KOPT-K1 (cell line): ENCODE measurements around the gene GRIK4.

Experiments used
- H3K27ac ChIP-seq: fragments of 200-600 bp; sonication (generic); 2 replicates; pipeline ENCODE4 v1.5.1; 2016; ENCODE audit warnings: antibody characterized with exemption, mild to moderate bottlenecking, low read depth, low read length; ENCODE audit not compliant: poor library complexity, severe bottlenecking
- H3K36me3 ChIP-seq: fragments of 200-600 bp; sonication (generic); 2 replicates; pipeline ENCODE4 v1.5.1; 2017; ENCODE audit warnings: antibody characterized with exemption, mild to moderate bottlenecking, low read length, moderate library complexity; ENCODE audit not compliant: insufficient read depth
- H3K9me3 ChIP-seq: fragments of 200-600 bp; sonication (generic); 2 replicates; pipeline ENCODE4 v1.5.1; 2017; ENCODE audit warnings: antibody characterized with exemption, low read length, mild to moderate bottlenecking; ENCODE audit not compliant: insufficient read depth, poor library complexity, severe bottlenecking

GRIK4 gene

DNA sequence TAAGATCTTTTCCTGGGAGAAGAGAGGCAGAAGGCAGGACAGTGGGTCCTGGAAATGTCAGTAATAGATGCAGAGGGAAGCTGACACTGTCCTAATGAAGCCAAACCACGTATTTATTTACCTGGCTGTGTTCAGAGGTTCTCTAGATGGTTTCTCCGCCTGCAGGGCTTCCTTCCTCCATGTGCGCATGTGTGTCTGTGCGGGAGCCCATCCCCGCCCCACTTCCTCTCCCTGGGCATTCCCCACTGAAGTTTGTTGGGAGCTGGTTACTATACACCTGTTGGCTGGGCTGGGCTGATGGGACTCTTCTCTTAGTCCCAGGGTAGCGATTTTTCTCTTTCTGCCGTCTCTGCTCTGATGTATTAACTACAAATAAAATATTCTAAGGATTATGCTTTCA lies 307.5 kb downstream of the GRIK4 start:
- H3K9me3 ChIP-seq, result no peaks in the 10 kb centered on the region
- H3K27ac ChIP-seq, result no peak overlapping the region
- no peaks in the 10 kb centered on the region for H3K36me3 ChIP-seq

DNA sequence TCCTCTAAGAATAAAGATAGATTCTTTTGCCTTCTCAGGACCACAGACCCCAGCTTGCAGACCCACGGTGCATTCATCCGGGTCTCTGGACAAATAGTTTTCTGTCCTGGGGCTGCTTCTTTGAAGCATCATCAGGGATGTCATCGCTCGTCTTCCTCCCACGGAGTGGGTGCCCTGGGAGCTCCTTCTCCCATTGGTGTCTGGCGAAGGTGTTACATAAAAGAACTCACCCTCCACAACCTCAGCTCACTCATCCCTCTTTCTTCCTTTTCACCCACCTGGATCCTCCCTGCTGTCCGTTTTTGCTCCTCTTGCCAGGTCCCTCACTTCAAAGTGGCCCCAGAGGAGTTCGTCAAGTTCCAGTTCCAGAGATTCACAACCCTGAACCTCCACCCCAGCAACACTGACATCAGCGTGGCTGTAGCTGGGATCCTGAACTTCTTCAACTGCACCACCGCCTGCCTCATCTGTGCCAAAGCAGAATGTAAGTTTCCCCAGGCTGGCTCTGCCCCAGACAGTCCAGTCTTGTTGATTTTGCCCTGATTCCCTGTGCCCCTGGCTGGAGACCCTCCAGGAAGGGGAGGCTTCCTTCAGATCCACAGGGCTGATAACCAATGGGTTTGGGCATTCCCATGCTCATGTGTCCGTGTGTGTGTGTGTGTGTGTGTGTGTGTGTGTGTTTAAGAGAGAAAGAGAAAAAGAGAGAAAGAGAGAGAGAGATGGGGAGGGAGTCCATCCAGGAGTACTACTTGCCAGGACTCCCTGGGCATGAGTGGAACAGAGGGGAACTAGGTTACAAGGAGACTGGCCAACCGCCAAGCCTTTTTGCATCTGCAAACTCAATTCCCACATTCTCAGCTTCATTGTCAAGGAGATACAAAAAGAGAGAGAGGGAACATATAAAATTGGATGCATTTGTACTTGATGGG lies 308.2 kb downstream of the GRIK4 start:
- no peak overlapping the region for H3K27ac ChIP-seq
- H3K9me3 ChIP-seq, result no peaks in the 10 kb centered on the region
- no peaks in the 10 kb centered on the region for H3K36me3 ChIP-seq

DNA sequence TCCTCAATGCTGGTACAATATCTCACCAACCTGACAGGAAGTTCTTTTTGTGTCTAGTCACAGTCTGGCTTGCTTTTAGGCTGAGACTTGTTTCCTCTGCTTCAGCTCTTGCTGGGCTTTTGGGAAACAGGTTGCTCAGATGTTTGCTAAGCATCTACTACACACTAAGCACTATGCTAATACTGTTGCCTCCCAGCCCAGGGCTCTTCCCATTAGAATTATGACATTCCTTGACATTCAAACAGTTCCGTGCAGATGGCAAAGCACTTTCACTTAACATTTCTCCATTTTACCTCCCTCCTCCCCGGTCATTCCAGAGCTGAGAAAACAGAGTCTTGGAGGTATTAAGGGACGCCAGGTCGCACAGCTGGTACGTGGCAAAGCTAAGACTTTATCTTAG lies 311.6 kb downstream of the GRIK4 start:
- no peaks in the 10 kb centered on the region for H3K36me3 ChIP-seq
- H3K27ac ChIP-seq, result no peak overlapping the region
- no peaks in the 10 kb centered on the region for H3K9me3 ChIP-seq

DNA sequence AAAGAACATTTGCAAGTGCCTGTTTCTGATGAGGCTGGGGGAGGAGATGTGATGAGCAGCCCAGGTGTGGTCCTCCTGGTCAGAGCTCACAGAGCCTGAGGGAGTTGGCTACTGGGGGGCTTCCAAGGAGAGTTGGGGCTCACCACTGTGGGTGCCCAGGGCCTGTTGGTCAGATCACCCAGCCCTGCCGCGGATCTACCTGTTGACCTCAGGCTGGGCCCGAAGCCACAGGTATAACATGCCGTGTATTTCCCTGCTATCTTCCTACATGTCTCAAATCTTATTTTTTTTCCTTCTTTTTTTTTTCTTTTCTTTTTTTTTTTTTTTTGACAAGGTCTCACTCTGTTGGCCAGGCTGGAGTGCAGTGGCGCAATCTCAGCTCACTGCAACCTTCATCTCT lies 312.7 kb downstream of the GRIK4 start:
- Histone ChIP-seq H3K9me3 (no peaks in the 10 kb centered on the region), H3K36me3 (no peaks in the 10 kb centered on the region), H3K27ac (no peak overlapping the region)

DNA sequence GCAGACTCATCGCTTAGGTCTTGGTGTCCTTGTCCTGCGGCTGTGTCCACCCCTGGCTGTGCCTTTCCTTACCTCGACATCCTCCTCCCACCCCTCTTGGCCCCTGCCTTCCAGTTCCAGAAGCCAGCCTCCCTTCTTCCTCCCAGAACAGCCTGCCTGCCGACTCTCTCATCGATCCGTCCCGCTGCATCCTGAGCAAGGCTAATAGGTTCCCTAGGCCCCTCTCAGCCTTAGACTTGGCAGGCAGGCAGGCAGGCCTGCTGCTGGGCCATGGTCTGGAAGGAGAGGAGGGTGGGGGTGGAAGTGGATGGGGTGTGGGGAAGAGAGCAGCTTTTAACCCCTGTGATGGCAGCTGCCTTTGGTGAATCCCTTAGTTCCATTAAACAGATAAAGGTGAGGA lies 315.6 kb downstream of the GRIK4 start:
- H3K36me3 ChIP-seq, result no peaks in the 10 kb centered on the region
- no peaks in the 10 kb centered on the region for H3K9me3 ChIP-seq
- H3K27ac ChIP-seq, result no peak overlapping the region

DNA sequence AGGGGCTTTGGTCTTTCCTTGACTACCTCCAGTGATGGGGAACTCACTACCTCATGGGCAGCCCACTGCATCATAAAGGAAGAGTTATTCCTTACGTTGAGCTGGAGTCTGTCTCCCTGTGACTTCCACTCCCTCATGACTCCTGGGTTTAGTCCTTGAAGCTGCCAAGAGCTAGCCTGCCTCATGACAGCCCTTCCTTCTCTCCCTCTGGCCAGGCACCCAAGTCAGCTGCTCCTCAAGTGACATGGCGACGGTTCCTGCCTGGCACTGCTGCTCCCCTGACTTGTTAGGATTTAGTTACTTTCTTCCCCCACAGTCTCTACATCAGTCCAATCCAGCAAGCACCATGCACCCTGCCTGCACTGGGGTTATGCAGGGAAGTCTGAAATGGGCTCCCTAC lies 316.3 kb downstream of the GRIK4 start:
- Histone ChIP-seq H3K9me3 (no peaks in the 10 kb centered on the region), H3K27ac (no peak overlapping the region), H3K36me3 (no peaks in the 10 kb centered on the region)

DNA sequence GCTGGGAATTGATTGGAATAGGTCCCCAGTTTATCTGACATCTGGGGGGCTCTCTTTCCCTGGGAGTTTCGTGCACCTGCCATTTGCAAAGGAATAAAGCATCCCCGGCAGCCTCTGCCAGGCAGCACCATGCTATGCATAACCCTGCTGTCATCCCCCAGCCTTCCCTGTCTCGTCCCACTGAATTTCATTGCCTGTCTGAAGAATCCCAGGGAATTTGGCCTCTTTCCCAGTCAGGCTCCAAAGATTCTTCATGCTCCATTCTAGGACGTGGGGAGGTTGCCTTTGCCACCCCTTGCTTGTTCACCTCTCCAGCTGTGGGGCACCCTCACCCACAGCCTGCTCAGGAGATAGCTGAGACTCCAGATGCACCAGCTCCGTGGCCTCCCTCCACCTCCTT lies 317.3 kb downstream of the GRIK4 start:
- Histone ChIP-seq H3K36me3 (no peaks in the 10 kb centered on the region), H3K27ac (no peak overlapping the region), H3K9me3 (no peaks in the 10 kb centered on the region)

DNA sequence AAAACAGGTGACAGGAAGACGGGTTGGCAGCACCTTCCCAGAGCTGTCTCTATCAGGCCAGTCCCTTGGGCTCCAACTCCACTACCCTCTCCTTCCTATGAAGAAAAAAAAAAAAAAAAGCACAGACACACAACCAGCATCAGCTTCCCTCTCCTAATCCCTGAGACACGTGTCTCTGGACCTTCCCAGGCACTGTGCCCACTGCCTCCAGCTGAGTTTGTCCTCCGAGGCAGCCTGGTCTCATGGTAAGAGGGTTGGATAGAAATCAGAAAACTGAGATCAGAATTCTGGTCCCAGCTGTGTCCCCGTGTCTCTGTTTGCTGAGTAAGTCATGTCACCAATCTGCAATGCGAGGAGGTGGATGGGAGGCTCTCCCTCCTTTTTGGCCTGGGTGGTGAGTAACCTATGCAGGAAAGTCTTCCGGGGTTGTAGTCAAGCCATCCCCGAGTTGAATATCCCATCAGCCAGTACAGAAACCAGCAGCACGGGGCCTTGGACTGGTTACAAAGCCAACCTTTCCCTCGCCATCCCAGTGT lies 318.6 kb downstream of the GRIK4 start:
- no peaks in the 10 kb centered on the region for H3K36me3 ChIP-seq
- H3K27ac ChIP-seq, result no peak overlapping the region
- H3K9me3 ChIP-seq, result no peaks in the 10 kb centered on the region

DNA sequence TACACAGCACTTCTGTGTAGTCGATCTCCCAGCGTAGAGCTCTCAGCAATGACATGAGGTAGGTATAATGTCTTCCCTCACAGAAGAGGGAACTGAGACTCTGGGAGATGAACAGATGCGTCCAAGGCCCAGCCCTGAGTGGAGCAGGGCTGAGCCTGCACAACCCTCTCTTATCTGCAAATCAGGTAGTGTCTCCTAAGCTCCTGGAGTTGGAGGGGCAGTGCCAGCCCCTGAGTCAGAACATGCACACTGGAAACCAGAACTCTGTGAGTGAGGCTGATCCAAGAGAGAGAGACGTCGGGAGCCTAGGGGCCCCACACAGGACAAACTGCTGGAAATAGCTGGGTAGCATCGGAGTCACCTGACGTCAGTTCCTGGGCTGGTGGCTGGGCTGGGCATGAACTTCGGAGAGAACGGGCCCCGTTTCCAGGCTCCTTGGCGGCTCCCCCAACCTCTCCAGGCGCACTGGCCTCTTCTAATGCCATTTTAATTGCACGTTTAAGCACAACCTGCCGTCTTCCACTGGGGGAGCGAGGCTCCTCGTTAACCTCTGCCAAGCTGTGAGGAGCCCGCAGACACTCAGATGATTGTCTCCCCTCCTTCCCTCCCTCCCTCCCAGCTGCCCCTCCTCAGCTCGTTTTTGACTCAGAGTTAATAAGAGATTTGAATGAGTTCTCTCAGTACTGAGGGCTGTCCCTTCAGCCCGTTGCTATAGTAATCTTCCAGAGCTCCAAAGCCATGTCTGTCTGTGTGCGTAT lies 321.1 kb downstream of the GRIK4 start:
- Histone ChIP-seq H3K27ac (no peak overlapping the region), H3K9me3 (no peaks in the 10 kb centered on the region), H3K36me3 (no peaks in the 10 kb centered on the region)

DNA sequence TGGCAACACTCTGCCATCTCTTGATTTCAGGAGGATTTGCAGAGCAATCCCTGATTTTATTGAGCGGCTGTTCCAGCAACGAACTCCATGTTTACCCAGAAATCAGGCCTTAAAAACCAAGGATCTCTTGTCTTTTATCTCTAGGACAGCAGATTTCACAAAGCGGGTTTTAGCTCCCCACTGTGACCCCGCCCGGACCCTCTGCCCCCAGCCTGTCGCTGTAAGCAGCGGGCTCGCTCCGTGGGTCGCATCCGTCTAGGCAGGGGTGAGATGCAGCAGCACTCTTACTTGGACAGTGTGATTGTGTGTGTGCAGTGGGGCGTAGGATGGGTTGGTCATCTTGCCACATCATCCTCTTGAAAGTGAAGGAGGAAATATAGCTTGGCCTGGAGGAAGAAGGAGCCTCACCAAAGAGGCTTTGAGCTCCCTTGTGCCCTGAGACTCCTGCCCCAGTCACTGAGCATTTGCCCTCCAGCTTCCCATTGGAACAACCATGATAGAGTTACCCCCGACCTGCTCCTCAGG lies 323.2 kb downstream of the GRIK4 start:
- H3K27ac ChIP-seq, result no peak overlapping the region
- H3K9me3 ChIP-seq, result no peaks in the 10 kb centered on the region
- no peaks in the 10 kb centered on the region for H3K36me3 ChIP-seq

DNA sequence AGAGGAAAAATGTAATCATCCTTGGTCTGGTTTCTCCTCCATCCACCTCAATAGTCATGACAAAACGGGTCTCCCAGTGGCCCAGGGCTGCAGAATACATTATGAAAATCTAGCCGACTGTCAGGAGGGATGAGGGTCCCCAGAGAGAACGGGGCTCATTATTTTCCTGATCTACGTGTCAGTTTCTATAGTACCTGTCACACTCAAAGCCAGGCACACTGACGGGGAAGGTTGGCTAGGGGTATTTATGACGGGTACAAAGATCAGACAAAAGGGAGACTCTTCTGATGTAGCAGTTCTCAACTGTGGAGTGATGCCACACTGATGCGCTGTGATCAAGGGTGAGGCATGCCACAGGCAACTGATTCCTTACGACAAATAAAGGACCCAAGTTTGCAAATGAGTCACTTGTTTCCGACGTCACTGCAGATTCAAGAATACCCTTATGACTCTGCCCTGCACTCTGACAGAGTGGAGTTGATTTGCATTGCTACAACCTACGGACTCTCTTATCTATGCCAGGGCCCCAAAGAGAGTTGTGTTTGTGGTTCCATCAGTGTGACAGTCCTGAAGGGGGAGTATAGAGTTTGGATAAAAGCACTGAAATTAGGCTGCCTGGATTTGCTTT lies 324.2 kb downstream of the GRIK4 start:
- Histone ChIP-seq H3K36me3 (no peaks in the 10 kb centered on the region), H3K9me3 (no peaks in the 10 kb centered on the region), H3K27ac (no peak overlapping the region)

DNA sequence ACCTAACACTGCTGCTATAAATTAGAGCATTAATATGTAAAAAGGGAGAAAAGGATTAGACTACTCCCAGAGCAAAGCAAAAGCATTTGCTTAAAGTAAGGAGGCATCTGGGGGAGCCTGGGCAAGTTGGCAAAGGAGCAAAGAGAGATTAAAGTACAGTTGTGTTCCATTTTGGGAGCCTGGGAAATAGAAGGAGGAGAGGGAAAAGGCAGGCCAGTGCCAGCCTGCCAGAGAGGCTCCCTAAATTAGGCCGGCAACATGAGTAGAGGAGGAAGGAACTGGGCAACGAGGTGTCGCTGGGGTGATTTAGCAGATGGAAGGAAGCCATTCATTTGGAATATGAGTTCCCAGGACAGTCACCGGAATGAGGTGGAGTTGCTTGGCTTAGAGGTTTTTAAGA lies 326.1 kb downstream of the GRIK4 start:
- no peak overlapping the region for H3K27ac ChIP-seq
- no peaks in the 10 kb centered on the region for H3K9me3 ChIP-seq
- no peaks in the 10 kb centered on the region for H3K36me3 ChIP-seq

DNA sequence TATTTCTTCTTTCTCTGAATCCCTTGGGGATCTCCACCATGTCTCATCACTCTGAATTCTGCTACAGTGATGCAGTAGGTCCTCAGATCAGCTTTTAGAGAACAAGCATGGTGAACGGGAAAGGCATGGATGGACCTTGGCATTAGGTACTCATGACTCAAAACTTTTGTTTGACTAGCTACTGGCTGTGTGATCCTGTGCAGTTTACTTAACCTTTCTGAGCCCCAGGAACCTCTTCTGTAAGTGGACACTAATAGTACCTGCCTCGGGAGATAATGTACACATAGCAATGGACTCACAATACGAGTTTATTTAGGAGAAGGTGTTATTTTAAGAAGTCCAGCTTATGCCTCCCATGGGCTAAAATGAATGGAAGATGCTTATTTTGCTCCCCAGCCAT lies 327.7 kb downstream of the GRIK4 start:
- no peak overlapping the region for H3K27ac ChIP-seq
- no peaks in the 10 kb centered on the region for H3K36me3 ChIP-seq
- H3K9me3 ChIP-seq, result no peaks in the 10 kb centered on the region

DNA sequence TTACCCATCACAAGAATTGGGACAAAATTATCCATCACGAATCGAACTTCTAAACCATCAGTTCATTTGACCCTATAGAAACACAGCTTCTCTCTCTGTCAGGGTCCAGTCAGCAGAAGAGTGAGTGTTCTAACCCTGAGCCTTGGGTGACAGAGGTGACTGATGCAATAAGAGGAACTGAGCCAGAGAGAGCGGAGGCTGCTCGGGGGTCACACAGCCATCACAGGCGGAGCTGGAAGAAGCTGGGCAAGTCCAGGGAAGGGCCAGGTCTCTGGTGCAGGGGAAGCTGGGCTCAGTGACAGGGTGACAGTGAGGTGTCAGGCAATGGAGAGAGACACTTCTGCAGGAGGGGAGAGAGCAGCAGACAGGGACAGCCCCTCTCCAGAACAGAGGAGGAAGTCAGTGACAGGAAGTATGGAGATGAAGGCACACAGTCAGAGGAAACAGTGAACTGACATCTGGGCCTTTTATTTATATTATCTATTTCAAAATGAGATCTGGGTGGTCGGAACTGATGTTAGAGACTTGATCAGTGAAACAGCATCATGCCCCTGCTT lies 328.4 kb downstream of the GRIK4 start:
- H3K9me3 ChIP-seq, result no peaks in the 10 kb centered on the region
- H3K27ac ChIP-seq, result no peak overlapping the region
- H3K36me3 ChIP-seq, result no peaks in the 10 kb centered on the region

DNA sequence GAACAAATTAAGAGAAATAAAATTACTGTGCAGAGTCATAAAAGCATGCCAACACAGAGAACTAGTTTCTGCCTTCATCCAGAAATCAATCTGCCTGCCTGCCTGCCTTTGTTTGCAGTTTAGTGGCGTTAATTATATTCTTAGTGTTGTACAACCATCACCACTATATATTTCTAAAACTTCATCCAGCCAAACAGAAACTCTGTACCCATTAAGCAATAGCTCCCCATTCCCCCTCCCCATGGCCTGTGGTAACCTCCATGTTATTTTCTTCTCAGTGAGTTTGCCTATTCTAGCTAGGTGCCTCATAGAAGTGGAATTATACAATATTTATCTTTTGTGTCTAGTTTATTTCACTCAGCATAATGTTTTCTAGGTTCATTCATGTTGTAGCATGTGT lies 329.1 kb downstream of the GRIK4 start:
- H3K36me3 ChIP-seq, result no peaks in the 10 kb centered on the region
- no peak overlapping the region for H3K27ac ChIP-seq
- no peaks in the 10 kb centered on the region for H3K9me3 ChIP-seq
